Central memory CD8-positive, alpha-beta T cell (primary cell): ENCODE data around the gene APPBP2.

Experiments used
- ATAC-seq: fragments of 150-1000 bp; cut with Tn5 transposase; replicated peaks from 2 replicates; pipeline ENCODE4 v1.10.0; 2022; ENCODE audit warnings: mild to moderate bottlenecking, moderate FRiP score, moderate number of reproducible peaks; ENCODE audit not compliant: poor library complexity, severe bottlenecking; ENCODE audit errors: extremely low read depth
- DNase-seq, 2 donors: peaks; one replicate each; pipeline ENCODE4 v3.0.0; 2021; ENCODE audit warnings: low spot score in 2 of 2
- H3K27ac Mint-ChIP-seq: one replicate; pipeline ENCODE4 v1.8.0; 2022; ENCODE audit warnings: low read depth, mild to moderate bottlenecking, moderate library complexity, mixed read lengths
- H3K27me3 Mint-ChIP-seq: one replicate; pipeline ENCODE4 v1.8.0; 2022; ENCODE audit warnings: mixed read lengths
- H3K36me3 Mint-ChIP-seq: one replicate; pipeline ENCODE4 v1.8.0; 2022; ENCODE audit warnings: mild to moderate bottlenecking, moderate library complexity, mixed read lengths; ENCODE audit not compliant: insufficient read depth
- H3K4me1 Mint-ChIP-seq: one replicate; pipeline ENCODE4 v1.8.0; 2022; ENCODE audit warnings: mixed read lengths
- H3K4me3 Mint-ChIP-seq: one replicate; pipeline ENCODE4 v1.8.0; 2022; ENCODE audit warnings: mild to moderate bottlenecking, moderate library complexity, mixed read lengths
- H3K9me3 Mint-ChIP-seq: one replicate; pipeline ENCODE4 v1.8.0; 2022; ENCODE audit warnings: mixed read lengths

Gene APPBP2

DNA sequence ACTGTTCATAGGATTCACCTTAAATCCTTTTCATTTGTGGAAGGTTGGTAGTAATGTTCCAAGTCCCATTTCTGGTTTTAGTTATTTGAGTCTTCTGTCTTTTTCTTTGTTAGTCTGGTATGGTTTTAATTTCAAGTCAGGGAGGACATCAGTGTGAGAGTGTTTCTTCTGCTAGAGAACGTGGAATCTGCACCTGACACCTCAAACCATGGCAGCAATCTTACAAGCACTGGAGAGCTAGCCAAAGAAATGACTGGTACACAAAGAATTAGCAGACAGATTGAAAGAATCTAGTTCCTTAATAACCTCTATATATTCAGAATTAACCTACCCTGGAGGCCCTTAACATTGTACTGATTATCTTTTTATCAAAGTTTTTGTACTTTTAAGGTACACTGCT lies 53.6 kb downstream of the APPBP2 start:
- no peak for ATAC-seq
- H3K27ac Mint-ChIP-seq, result no peak overlapping the region
- H3K4me1 Mint-ChIP-seq, result peaks cover 5% of the 10 kb centered on the region
- no peaks in the 10 kb centered on the region for H3K27me3 Mint-ChIP-seq
- no peak for DNase-seq
- peaks cover 4% of the 10 kb centered on the region for H3K9me3 Mint-ChIP-seq
- no peak overlapping the region for H3K4me3 Mint-ChIP-seq
- H3K36me3 Mint-ChIP-seq, result peaks cover 28% of the 10 kb centered on the region

DNA sequence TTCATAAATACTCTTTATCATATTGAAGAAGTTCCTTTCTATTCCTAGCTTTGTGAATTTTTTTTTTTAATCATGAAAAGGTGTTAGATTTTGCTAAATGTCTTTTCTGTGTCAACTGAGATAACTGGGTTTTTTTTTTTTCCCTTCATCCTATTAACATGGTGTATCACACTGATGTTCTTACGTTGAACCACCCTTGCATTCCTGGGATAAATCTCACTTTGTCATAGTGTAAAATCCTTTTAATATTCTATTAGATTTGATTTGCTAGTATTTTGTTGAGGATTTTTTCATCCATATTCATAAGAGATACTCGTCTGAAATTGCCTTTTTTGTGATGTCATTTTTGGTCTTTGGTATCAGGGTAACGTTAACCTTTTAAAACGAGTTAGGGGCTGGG lies 54.6 kb downstream of the APPBP2 start:
- ATAC-seq (no peak), DNase-seq (no peak)
- Mint-ChIP-seq H3K27ac (peak overlapping the region; percentile 29), H3K9me3 (peaks cover 4% of the 10 kb centered on the region), H3K27me3 (no peaks in the 10 kb centered on the region), H3K4me1 (peaks cover 5% of the 10 kb centered on the region), H3K36me3 (peaks cover 24% of the 10 kb centered on the region), H3K4me3 (no peak overlapping the region)

DNA sequence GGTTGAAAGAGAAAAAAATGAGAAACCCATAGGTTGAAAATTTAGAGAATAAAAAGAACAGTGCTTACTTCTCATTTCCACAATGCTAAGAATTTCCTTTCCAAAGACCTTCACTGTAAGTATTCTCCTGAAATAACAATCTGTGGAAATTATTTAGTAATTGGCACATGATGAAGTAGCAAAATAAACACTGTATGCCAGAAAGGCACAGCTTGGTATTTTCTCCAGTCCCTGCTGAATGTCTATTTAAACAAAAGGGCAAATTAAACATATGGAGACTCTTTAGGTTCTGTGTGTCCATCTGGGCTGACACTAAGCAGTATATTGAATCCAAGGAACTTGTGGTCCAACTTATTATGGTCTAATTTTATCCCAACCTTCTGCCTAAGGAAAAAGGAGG lies 57.7 kb downstream of the APPBP2 start:
- no peak overlapping the region for H3K27ac Mint-ChIP-seq
- H3K4me1 Mint-ChIP-seq, result peaks cover 5% of the 10 kb centered on the region
- peaks cover 32% of the 10 kb centered on the region for H3K36me3 Mint-ChIP-seq
- H3K27me3 Mint-ChIP-seq, result no peaks in the 10 kb centered on the region
- DNase-seq, result no peak
- H3K4me3 Mint-ChIP-seq, result no peak overlapping the region
- peaks cover 4% of the 10 kb centered on the region for H3K9me3 Mint-ChIP-seq
- ATAC-seq, result no peak

GRCh38 chr17:60464343-60464742 lies 61.7 kb downstream of the APPBP2 start:
- peaks cover 45% of the 10 kb centered on the region for H3K36me3 Mint-ChIP-seq
- no peak overlapping the region for H3K4me3 Mint-ChIP-seq
- ATAC-seq (no peak), DNase-seq (no peak)
- peak overlapping the region; percentile 7 for H3K27ac Mint-ChIP-seq
- H3K27me3 Mint-ChIP-seq, result no peaks in the 10 kb centered on the region
- no peaks in the 10 kb centered on the region for H3K4me1 Mint-ChIP-seq
- H3K9me3 Mint-ChIP-seq, result no peaks in the 10 kb centered on the region

- ATAC-seq (no peak), DNase-seq (no peak)
- H3K4me3 Mint-ChIP-seq, result no peak overlapping the region
- H3K27ac Mint-ChIP-seq, result no peak overlapping the region
- H3K9me3 Mint-ChIP-seq, result no peaks in the 10 kb centered on the region
- H3K4me1 Mint-ChIP-seq, result no peaks in the 10 kb centered on the region
- H3K27me3 Mint-ChIP-seq, result no peaks in the 10 kb centered on the region
- H3K36me3 Mint-ChIP-seq, result peaks cover 50% of the 10 kb centered on the region
These were observed 62.7 kb downstream of the APPBP2 start for GRCh38 chr17:60463157-60463835.

GRCh38 chr17:60461584-60461983 lies 64.5 kb downstream of the APPBP2 start:
- Mint-ChIP-seq H3K4me3 (no peak overlapping the region), H3K27me3 (no peaks in the 10 kb centered on the region), H3K9me3 (no peaks in the 10 kb centered on the region), H3K4me1 (peaks cover 7% of the 10 kb centered on the region), H3K27ac (no peak overlapping the region), H3K36me3 (peaks cover 54% of the 10 kb centered on the region)
- ATAC-seq (no peak), DNase-seq (no peak)

DNA sequence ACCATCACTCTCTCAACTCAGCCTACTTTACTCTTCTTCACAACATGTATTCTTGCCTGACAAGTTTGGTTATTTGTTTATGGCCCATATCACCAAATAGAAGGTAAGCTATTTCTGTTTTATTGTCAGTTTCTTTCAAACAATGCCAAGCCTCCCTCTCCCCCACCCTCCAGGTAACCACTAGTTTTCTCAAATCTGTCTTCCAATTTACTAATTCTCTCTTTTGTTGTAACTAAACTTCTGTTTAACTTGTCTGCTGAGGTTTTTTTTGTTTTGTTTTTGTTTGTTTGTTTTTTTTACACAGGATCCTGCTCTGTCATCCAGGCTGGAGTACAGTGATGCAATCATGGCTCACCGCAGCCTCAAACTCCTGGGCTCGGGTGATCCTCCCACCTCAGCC lies 68.9 kb downstream of the APPBP2 start:
- no peak for DNase-seq
- Mint-ChIP-seq H3K9me3 (no peaks in the 10 kb centered on the region), H3K27ac (no peak overlapping the region), H3K27me3 (no peaks in the 10 kb centered on the region), H3K4me3 (no peak overlapping the region), H3K4me1 (peaks cover 11% of the 10 kb centered on the region), H3K36me3 (peaks cover 57% of the 10 kb centered on the region)
- ATAC-seq, result no peak

GRCh38 chr17:60455378-60455777 lies 70.7 kb downstream of the APPBP2 start:
- DNase-seq (no peak), ATAC-seq (no peak)
- H3K27ac Mint-ChIP-seq, result no peak overlapping the region
- H3K36me3 Mint-ChIP-seq, result peaks cover 63% of the 10 kb centered on the region
- peaks cover 11% of the 10 kb centered on the region for H3K4me1 Mint-ChIP-seq
- H3K9me3 Mint-ChIP-seq, result no peaks in the 10 kb centered on the region
- no peak overlapping the region for H3K4me3 Mint-ChIP-seq
- no peaks in the 10 kb centered on the region for H3K27me3 Mint-ChIP-seq

DNA sequence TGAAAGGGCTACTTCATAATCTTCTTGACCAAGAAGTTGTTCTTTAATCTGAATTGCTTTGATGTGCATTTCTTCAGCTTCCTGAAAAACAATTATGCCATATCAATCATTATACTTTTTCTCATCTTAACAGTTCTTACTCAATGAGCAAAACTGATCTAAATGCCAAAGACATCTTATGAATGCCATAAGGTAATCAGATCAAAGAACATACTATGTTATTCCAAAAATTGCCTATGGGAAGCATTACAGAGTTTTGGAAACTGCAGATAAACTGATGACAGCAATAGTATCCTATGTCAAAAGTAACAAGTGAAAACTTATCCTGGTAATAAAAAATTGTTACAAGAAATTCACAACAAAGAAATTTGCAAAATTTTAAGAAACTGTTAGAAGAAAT lies 74.1 kb downstream of the APPBP2 start:
- Mint-ChIP-seq H3K27me3 (no peaks in the 10 kb centered on the region), H3K9me3 (no peaks in the 10 kb centered on the region), H3K27ac (no peak overlapping the region), H3K36me3 (peaks cover 63% of the 10 kb centered on the region), H3K4me3 (no peak overlapping the region), H3K4me1 (peaks cover 7% of the 10 kb centered on the region)
- no peak for ATAC-seq
- DNase-seq, result no peak

DNA sequence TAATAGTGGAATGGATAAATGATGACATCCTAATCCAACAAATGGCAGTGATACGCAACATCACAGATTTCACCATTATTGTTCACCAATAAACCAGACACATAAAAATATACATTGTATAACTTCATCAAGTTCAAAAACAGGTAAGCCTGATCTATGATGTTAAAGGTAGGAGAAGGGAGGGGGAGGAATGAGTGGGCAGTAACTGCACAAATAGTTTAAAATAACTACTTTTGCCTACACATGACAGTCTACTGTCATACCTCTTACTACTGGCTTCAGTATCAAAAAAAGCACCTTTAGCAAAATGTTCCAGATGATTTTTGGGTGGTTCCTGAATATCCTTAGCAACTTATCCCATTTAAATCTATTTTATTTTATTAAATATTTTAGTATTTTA lies 75.0 kb downstream of the APPBP2 start:
- DNase-seq (no peak), ATAC-seq (no peak)
- Mint-ChIP-seq H3K36me3 (peaks cover 64% of the 10 kb centered on the region), H3K4me3 (no peak overlapping the region), H3K4me1 (no peaks in the 10 kb centered on the region), H3K27ac (no peak overlapping the region), H3K9me3 (no peaks in the 10 kb centered on the region), H3K27me3 (no peaks in the 10 kb centered on the region)

GRCh38 chr17:60447375-60447774 lies 78.7 kb downstream of the APPBP2 start:
- Mint-ChIP-seq H3K27me3 (no peaks in the 10 kb centered on the region), H3K36me3 (peaks cover 44% of the 10 kb centered on the region), H3K4me1 (no peaks in the 10 kb centered on the region), H3K9me3 (no peaks in the 10 kb centered on the region), H3K4me3 (no peak overlapping the region), H3K27ac (no peak overlapping the region)
- no peak for DNase-seq
- ATAC-seq, result no peak

DNA sequence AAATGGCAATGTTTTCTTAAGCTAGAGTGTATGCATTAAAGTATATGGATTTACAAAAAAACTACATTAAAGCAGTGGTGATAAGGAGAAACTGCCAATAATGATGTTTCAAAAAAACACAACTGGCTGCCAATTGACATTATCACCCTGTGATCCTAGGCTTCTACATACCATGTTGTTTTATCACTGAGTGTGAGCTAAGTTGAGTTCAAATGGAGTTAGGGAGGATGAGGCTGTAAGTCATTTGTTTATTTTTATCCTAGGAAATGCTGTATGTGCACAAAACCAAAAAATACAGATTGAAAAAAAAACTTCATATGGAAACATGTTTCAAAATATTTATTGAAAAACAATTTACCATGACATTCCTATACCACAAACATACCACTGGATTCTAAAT lies 80.9 kb downstream of the APPBP2 start:
- no peaks in the 10 kb centered on the region for H3K9me3 Mint-ChIP-seq
- DNase-seq (no peak), ATAC-seq (no peak)
- H3K36me3 Mint-ChIP-seq, result peaks cover 30% of the 10 kb centered on the region
- no peaks in the 10 kb centered on the region for H3K27me3 Mint-ChIP-seq
- no peaks in the 10 kb centered on the region for H3K4me1 Mint-ChIP-seq
- no peak overlapping the region for H3K4me3 Mint-ChIP-seq
- H3K27ac Mint-ChIP-seq, result no peak overlapping the region

GRCh38 chr17:60443713-60444112 lies 82.3 kb downstream of the APPBP2 start:
- Mint-ChIP-seq H3K36me3 (peaks cover 23% of the 10 kb centered on the region), H3K4me3 (no peak overlapping the region), H3K27ac (no peak overlapping the region), H3K27me3 (no peaks in the 10 kb centered on the region), H3K4me1 (no peaks in the 10 kb centered on the region), H3K9me3 (no peaks in the 10 kb centered on the region)
- DNase-seq, result no peak
- ATAC-seq, result no peak
